Pericardium fibroblast (primary cell): ENCODE data around the gene WDR19. TPM values are rescaled to one million over a fixed set of nuclear protein-coding genes. Genes with fewer than 3 reads are reported as not detected.

Experiments used
- total RNA-seq: library from RNA; depleted of rRNA; stranded (reverse); fragments of >200 nt; gene quantifications from 2 replicates; pipeline ENCODE4 v1.2.3, GENCODE V29; 2015

The WDR19 gene
- total RNA-seq, result 18.6 and 26.6 TPM in 2 replicates

DNA sequence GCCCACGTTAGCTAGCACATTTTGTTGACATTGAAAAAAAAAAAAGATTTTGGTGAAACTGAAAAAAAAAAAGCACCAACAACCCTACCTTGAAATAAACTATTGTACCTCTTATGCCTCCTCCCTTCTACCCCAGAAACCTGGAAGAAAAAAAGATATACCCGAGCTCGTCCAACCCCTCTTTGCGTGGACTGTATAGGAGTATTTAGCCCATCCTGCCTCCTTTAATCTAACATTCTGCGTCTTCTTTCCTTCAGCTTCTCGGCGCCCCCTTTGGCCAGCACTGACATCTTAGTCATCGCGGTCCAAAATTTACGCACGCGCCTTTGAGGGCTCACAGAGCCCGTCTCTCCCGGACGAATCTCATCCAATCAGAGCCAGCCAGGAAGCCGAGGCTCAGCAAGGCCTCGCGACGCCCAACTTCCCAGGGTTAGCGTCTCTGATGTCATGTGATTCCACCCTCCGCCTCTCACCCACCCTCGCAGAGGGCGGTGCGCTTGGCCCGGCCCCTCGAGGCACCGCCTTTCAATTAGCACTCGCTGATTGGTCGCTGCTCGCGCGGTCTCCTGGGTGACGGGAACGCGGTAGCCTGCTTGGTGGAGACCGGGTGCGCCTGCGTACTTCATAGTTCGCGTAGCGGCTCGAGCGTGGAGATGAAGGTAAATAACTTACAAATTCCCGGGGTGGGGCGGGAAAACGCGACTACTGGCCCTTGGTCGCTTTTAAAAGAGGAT is at the start of gene WDR19:
Gene WDR19, plus strand, starts transcription at position 625 of the 734 bp plus-strand sequence. Its CDS starts 29 bp downstream, at position 654.

Other genes starting within 250 kb of the WDR19 start
- 0.35 TPM in 1 of 2 replicates, not detected in the other for gene TMEM156, start 150.1 kb upstream of the WDR19 start, total RNA-seq
- gene KLHL5, start 120.3 kb upstream of the WDR19 start, total RNA-seq, result 33.3 and 35.9 TPM in 2 replicates
- 21.5 and 55.3 TPM in 2 replicates for gene RFC1, start 183.8 kb downstream of the WDR19 start, total RNA-seq
- gene KLB, start 224.4 kb downstream of the WDR19 start, total RNA-seq, result not detected in 2 replicates